Amniotic epithelial cell (primary cell): ENCODE data around the gene TMOD2.

Source experiments
- DNase-seq: peaks from one replicate; pipeline ENCODE4 v3.0.0-alpha.2; 2010; ENCODE audit warnings: low read depth

Gene TMOD2

GRCh38 chr15:51750792-51751696 is at the start of gene TMOD2:
Gene TMOD2 (plus strand): TSS chr15:51751597. CDS start chr15:51766442, 14,845 bp downstream.
- DNase-seq = peak; percentile 13

- DNase-seq = no peak
Observed at GRCh38 chr15:51702710-51703109, 48.7 kb upstream of the TMOD2 start.

- peak; percentile 69 for DNase-seq
Observed at GRCh38 chr15:51706291-51706690, 45.1 kb upstream of the TMOD2 start.

GRCh38 chr15:51706926-51707608 is 44.3 kb upstream of the TMOD2 start:
- DNase-seq = peak; percentile 34

GRCh38 chr15:51708013-51708412 is 43.4 kb upstream of the TMOD2 start:
- DNase-seq = no peak

GRCh38 chr15:51709031-51709430 is 42.4 kb upstream of the TMOD2 start:
- no peak for DNase-seq

- no peak for DNase-seq
Observed at GRCh38 chr15:51714162-51714561, 37.2 kb upstream of the TMOD2 start.

GRCh38 chr15:51714911-51715310 is 36.5 kb upstream of the TMOD2 start:
- no peak for DNase-seq

GRCh38 chr15:51718219-51718618 is 33.2 kb upstream of the TMOD2 start:
- DNase-seq = no peak

GRCh38 chr15:51718746-51719145 is 32.7 kb upstream of the TMOD2 start:
- DNase-seq = no peak

GRCh38 chr15:51720201-51720995 is 31.0 kb upstream of the TMOD2 start:
- DNase-seq = no peak

GRCh38 chr15:51721199-51721960 is 30.0 kb upstream of the TMOD2 start:
- no peak for DNase-seq

GRCh38 chr15:51724199-51724598 is 27.2 kb upstream of the TMOD2 start:
- no peak for DNase-seq

- no peak for DNase-seq
Observed at GRCh38 chr15:51724673-51725072, 26.7 kb upstream of the TMOD2 start.

- DNase-seq = peak; percentile 93
Observed at GRCh38 chr15:51726302-51727073, 24.9 kb upstream of the TMOD2 start.

- peak; percentile 56 for DNase-seq
Observed at GRCh38 chr15:51727141-51727897, 24.1 kb upstream of the TMOD2 start.

GRCh38 chr15:51731549-51732267 is 19.7 kb upstream of the TMOD2 start:
- DNase-seq = peak; percentile 83

- no peak for DNase-seq
Observed at GRCh38 chr15:51732646-51733045, 18.8 kb upstream of the TMOD2 start.

- DNase-seq = no peak
Observed at GRCh38 chr15:51735228-51736010, 16.0 kb upstream of the TMOD2 start.
